Stimulated activated CD4-positive, alpha-beta T cell treated with anti-CD3 and anti-CD28 coated beads, Interleukin-15, amount 100 ng/mL, for 48 hours (primary cell): Measurements from ENCODE around the gene TLK2.
"Not testable (repeated sequence)": the region's sequence is repeated elsewhere in the genome, so short reads cannot be mapped to it uniquely, and the experiment has no call there.

Source experiments
- DNase-seq, 2 donors: peaks; one replicate each; pipeline ENCODE4 v3.0.0-alpha.2; 2020; ENCODE audit warnings: low read depth in 2 of 2

The TLK2 gene

DNA sequence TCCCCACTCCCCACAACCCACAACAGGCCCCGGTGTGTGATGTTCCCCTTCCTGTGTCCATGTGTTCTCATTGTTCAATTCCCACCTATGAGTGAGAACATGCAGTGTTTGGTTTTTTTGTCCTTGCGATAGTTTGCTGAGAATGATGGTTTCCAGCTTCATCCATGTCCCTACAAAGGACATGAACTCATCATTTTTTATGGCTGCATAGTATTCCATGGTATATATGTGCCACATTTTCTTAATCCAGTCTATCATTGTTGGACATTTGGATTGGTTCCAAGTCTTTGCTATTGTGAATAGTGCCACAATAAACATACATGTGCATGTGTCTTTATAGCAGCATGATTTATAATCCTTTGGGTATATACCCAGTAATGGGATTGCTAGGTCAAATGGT lies 82.3 kb downstream of the TLK2 start:
- DNase-seq, result not testable (repeated sequence)

- DNase-seq, result no peak
Measured at GRCh38 chr17:62562656-62563055, 84.0 kb downstream of the TLK2 start.

- no peak for DNase-seq
Measured at GRCh38 chr17:62565817-62566216, 87.2 kb downstream of the TLK2 start.

DNA sequence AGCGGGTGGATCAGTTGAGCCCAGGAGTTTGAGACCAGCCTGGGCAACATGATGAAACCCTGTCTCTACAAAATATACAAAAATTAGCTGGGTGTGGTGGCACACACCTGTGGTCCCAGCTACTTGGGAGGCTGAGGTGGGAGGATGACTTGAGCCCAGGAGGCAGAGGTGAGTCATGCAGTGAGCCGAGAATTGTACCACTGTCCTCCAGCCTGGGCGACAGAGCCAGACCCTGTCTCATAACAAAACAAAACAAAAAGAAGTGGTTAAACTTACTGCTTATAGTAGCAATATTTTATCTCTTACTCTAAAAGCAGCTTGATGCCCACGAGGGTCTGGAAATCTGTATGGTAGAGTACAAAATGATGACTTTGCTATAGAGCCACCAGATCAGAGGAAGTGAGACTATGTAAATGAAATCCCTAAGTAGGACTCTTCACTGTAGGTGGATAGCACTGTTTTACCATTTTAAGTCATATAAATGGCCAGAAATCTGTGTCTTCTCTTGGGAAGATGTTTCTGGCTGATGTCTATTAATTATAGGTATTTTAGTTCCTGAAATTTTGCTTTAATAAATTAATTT lies 88.5 kb downstream of the TLK2 start:
- no peak for DNase-seq

DNA sequence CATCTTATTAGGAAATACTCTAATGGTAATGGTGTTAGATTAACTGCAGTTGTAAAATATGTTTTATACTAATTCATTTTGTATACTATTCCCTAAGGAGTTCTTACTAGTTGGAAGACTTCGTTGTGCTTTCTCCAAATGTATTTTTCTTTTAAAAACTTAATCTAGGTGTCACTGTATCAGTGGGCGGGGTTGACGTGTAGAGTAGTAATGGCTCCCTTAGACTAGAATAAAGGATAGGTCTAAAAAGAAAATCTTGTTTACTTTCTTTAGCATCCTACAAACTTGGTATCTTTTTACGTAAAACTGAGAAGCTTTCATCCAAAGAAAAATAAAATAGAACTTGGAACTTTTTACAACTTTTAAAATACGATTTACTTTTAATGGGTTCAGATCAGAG lies 93.9 kb downstream of the TLK2 start:
- DNase-seq, result no peak

- DNase-seq, result no peak
Measured at GRCh38 chr17:62572888-62573401, 94.3 kb downstream of the TLK2 start.

- DNase-seq, result no peak
Measured at GRCh38 chr17:62573480-62574117, 95.0 kb downstream of the TLK2 start.

DNA sequence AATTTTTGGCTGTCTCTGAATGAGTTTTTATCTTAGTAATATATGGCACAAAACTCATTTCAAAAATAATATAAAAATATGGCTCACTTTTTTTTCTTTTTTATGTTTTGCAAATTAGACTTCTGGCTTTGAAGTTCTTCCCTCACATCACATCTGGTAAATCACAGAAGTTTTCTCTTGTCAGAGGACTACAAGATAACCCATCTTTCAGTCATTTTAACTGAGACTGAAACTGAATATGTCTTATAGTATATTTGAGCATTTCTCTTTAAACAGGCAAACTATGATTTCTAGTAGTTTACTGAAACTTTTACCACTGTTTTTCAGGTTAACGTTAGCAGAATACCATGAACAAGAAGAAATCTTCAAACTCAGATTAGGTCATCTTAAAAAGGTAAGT lies 97.8 kb downstream of the TLK2 start:
- DNase-seq, result no peak

- DNase-seq, result no peak
Measured at GRCh38 chr17:62578757-62579487, 100.3 kb downstream of the TLK2 start.

DNA sequence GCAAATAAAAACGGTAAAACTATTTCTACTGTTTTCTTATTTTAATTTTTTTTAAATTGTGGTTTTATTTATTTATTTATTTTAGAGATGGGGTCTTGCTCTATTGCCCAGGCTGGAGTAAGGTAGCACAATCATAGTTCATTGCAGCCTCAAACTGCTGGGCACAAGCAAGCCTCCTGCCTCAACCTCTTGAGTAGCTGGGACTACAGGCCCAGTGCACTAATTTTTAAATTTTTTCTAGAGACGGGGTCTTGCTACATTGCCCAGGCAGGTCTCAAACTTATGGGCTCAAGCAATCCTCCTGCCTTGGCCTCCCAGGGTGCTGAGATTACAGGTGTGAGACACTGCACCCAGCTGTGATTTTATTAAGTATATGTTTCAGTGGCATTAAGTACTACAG lies 102.3 kb downstream of the TLK2 start:
- no peak for DNase-seq

DNA sequence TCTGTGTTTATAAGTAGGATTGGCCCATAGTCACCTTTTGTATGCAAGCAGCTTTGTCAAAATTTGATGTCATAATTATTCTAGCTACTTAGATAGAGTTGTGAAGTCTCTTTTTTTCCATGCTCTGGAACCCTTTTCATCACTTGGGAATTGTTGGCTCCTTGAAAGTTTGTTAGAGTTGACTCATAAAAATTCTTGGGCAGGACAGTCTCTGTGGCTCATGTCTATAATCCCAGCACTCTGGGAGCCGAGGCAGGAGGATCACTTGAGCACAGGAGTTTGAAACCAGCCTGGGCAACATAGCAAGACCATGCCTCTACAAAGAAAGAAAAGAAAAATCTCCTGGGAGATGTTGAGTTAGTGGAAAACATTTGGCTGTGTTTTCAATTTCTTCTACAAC lies 103.1 kb downstream of the TLK2 start:
- no peak for DNase-seq

DNA sequence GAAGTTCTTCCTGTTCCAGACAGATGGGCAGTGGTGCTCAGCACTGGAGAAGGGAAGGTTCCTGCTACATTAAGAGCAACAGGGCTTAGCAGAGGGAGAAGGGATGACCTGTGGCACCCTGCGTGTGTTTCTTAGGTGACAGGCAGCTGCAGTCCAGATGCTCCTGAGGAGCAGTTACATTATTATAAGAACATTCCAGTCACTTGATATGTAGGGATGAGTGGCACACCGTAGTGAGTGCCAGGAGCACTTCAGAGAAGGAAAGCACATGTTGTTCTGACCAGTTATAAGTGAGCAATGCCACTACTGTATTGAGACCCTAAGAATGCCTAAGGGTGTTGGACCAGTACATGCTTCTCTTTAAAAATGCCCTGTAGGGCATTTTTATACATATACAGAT lies 108.9 kb downstream of the TLK2 start:
- DNase-seq, result no peak

- no peak for DNase-seq
Measured at GRCh38 chr17:62588109-62588508, 109.5 kb downstream of the TLK2 start.

- no peak for DNase-seq
Measured at GRCh38 chr17:62591333-62591732, 112.7 kb downstream of the TLK2 start.

- not testable (repeated sequence) for DNase-seq
Measured at GRCh38 chr17:62591822-62592221, 113.2 kb downstream of the TLK2 start.

- no peak for DNase-seq
Measured at GRCh38 chr17:62592341-62593099, 113.9 kb downstream of the TLK2 start.

DNA sequence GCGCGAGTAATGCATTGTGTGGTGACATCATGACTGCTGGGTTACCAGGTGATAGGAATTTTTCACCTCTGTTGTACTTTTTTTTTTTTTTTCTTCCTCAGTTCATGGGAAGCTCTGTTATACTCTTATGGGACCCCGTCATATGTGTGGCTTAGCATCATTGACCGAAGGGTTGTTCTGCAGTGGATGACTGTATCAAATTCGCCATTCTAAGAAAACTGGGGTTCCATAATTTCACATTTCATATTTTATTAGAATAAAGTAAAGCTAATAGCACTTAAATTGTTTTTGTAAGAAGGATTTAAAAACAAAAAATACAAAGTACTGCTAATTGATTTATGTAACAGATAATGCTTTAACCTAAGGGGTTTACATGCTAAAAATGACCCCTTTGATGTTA lies 116.9 kb downstream of the TLK2 start:
- no peak for DNase-seq

DNA sequence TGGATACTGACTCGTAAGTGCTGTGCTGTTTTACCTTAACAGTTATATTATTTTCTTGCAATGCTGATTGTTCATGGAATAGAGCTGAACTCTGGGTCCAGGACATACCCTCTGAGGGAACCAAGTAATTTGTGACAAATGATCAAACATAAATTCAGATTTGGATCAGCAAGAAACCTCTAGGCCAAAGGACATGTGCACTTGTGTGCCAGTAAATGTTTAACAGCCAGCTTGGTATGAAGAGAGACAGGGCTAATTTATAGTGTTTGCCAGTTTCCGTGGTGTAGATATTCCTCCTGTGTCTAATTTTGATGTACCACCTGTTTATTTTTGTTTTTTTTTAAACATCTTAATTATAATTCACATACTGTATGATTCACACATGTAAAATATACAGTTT lies 118.0 kb downstream of the TLK2 start:
- no peak for DNase-seq

GRCh38 chr17:62597150-62597549 lies 118.5 kb downstream of the TLK2 start:
- DNase-seq, result no peak

GRCh38 chr17:62597920-62598319 lies 119.3 kb downstream of the TLK2 start:
- no peak for DNase-seq

DNA sequence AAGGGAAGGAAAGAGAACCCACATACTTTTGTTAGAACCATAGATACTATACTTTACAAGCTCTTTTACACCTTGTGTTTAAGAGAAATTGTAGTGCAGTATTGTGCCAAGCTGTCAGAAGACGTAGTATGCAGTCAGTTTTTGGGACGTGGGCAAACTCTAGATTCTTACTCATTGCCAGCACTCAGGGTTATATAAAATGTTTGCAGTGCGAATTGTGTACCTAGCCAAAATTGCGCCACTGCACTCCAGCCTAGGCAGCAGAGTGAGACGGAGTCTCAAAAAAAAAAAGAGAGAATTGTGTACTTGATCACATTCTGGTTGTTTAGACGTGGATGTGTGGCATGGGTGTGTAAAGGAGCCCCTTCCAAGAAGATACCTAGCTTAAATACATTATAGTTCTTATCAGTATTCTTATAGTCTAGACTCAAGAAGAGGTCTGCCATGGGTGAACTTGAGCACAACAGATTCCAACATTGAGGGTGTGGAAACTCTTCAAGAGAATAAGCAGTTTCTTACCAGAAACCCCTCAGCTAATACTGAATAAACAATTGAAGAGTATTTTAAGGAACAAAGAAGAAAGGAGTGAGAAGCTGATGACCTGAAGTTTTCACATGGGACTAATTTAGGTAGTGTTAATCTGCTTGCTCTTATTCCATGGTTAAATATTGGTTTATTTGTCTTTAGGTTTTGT lies 121.5 kb downstream of the TLK2 start:
- DNase-seq, result no peak

DNA sequence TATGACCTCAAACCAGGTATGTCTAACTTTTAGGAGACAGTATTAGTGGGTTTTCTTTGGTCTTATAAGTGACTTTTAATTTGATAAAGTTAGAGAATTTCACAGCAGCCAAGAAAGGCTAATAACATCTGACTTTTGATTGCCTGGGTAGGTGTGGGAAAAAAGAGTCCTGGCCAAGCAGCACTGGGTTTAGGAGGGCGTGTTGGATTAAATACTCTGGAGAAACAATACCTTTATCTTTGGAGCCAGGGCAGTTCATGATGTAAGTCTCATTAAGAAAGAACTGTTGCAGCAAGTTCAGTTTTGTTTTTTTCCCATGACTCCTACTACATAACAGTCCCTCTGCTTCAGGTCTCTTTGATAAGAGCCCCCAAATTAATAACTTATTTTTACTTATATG lies 122.2 kb downstream of the TLK2 start:
- no peak for DNase-seq
